Keratinocyte (primary cell): Measurements from ENCODE around the gene FAP. TPM values are rescaled to one million over a fixed set of nuclear protein-coding genes. Genes with fewer than 3 reads are reported as not detected.

ENCODE experiments used
- DNase-seq: peaks from one replicate; pipeline ENCODE4 v3.0.0-alpha.2; 2011; ENCODE audit warnings: low read depth, missing footprints, low spot score
- FAIRE-seq: peaks from 2 replicates; lab custom pipeline; 2011; peaks lifted over from hg19 to GRCh38; lab: Jason Lieb, UNC
- H2AFZ ChIP-seq: 2 replicates; pipeline ENCODE4 v1.6.0; 2012; ENCODE audit warnings: low read length, control low read depth, inconsistent platforms; ENCODE audit not compliant: control insufficient read depth
- H3K27ac ChIP-seq: 2 replicates; pipeline ENCODE4 v1.5.1; 2011; ENCODE audit warnings: low read length; ENCODE audit not compliant: control insufficient read depth, insufficient read depth
- H3K27me3 ChIP-seq: 3 replicates; pipeline ENCODE4 v1.6.0; 2011; ENCODE audit warnings: low read length; ENCODE audit not compliant: control insufficient read depth, insufficient read depth; ENCODE audit errors: extremely low read depth
- H3K36me3 ChIP-seq, 2 experiments: 2 replicates in 1 of 2; 3 replicates in 1 of 2; pipeline ENCODE4 v1.5.1; 2011; ENCODE audit warnings: low read length in 2 of 2, mild to moderate bottlenecking in 1 of 2; ENCODE audit not compliant: control insufficient read depth in 2 of 2, insufficient read depth in 2 of 2; ENCODE audit errors: extremely low read depth in 1 of 2
- H3K4me1 ChIP-seq: 3 replicates; pipeline ENCODE4 v1.5.1; 2011; ENCODE audit warnings: low read length; ENCODE audit not compliant: control insufficient read depth, insufficient read depth; ENCODE audit errors: extremely low read depth
- H3K4me2 ChIP-seq: 3 replicates; pipeline ENCODE4 v1.6.0; 2011; ENCODE audit warnings: low read depth, low read length; ENCODE audit not compliant: control insufficient read depth, insufficient read depth; ENCODE audit errors: extremely low read depth
- H3K4me3 ChIP-seq, 3 experiments: fragments of 200-600 bp in 1 of 3; sonication (generic) in 1 of 3; 2 replicates in 2 of 3; 3 replicates in 1 of 3; pipeline ENCODE4 v1.5.1; 2011 to 2016; ENCODE audit warnings: low read length in 3 of 3, mild to moderate bottlenecking in 3 of 3, control low read depth in 2 of 3, inconsistent platforms in 1 of 3, low read depth in 1 of 3, mixed read lengths in 1 of 3, mixed run types in 1 of 3, moderate library complexity in 1 of 3; ENCODE audit not compliant: control insufficient read depth in 2 of 3, insufficient read depth in 2 of 3; ENCODE audit errors: extremely low read depth in 1 of 3
- H3K79me2 ChIP-seq: 2 replicates; pipeline ENCODE4 v1.6.0; 2012; ENCODE audit warnings: low read length; ENCODE audit not compliant: control insufficient read depth, insufficient read depth
- H3K9ac ChIP-seq: 3 replicates; pipeline ENCODE4 v1.6.0; 2011; ENCODE audit warnings: low read length; ENCODE audit not compliant: control insufficient read depth, insufficient read depth; ENCODE audit errors: extremely low read depth
- H3K9me1 ChIP-seq: 3 replicates; pipeline ENCODE4 v1.6.0; 2011; ENCODE audit warnings: low read length; ENCODE audit not compliant: control insufficient read depth, insufficient read depth; ENCODE audit errors: extremely low read depth
- H3K9me3 ChIP-seq: 2 replicates; pipeline ENCODE4 v1.5.1; 2012; ENCODE audit warnings: low read depth, low read length; ENCODE audit not compliant: control insufficient read depth
- H4K20me1 ChIP-seq: 3 replicates; pipeline ENCODE4 v1.6.0; 2011; ENCODE audit warnings: low read length; ENCODE audit not compliant: control insufficient read depth, insufficient read depth; ENCODE audit errors: extremely low read depth
- CTCF ChIP-seq, 3 experiments: IDR thresholded peaks in 1 of 3; conservative IDR thresholded peaks in 1 of 3; optimal IDR thresholded peaks in 1 of 3; 2 replicates in 2 of 3; 3 replicates in 1 of 3; pipeline versions ENCODE3 to v1.5.1; 2011; ENCODE audit warnings: low read length in 3 of 3, mild to moderate bottlenecking in 3 of 3, moderate library complexity in 2 of 3, control low read depth in 1 of 3, inconsistent platforms in 1 of 3; ENCODE audit not compliant: insufficient read depth in 2 of 3; ENCODE audit errors: extremely low read depth in 1 of 3
- EZH2 ChIP-seq: IDR thresholded peaks from one replicate; pipeline ENCODE4 v1.6.1; 2012; ENCODE audit warnings: inconsistent platforms, mild to moderate bottlenecking, low read length, moderate library complexity
- dilution Hi-C: fragments of 300-500 bp; cut with MboI; formaldehyde crosslinking; loops from one replicate; pipeline ENCODE4 v1.7.0; 2020; ENCODE audit warnings: low sequenced_read_pairs; ENCODE audit not compliant: extremely low pct_ligation_motif_present
- polyA plus RNA-seq, 5 experiments: library from polyadenylated mRNA; depleted of rRNA in 3 of 5; stranded (reverse) in 3 of 5; stranded (forward) in 1 of 5; unstranded in 1 of 5; fragments of >200 nt; gene quantifications; 1 replicate in 1 of 5; 2 replicates in 3 of 5; 3 replicates in 1 of 5; pipeline versions ENCODE4 v1.2.1 to v1.2.3, GENCODE V29; 2011 to 2012; ENCODE audit warnings: missing spikeins in 2 of 5, low read depth in 1 of 5, low replicate concordance in 1 of 5

The FAP gene
- polyA plus RNA-seq, 1 donor (not counting 4 experiments of a cell fraction or from before 2014, with no cell fraction given) = 8.5 TPM

DNA sequence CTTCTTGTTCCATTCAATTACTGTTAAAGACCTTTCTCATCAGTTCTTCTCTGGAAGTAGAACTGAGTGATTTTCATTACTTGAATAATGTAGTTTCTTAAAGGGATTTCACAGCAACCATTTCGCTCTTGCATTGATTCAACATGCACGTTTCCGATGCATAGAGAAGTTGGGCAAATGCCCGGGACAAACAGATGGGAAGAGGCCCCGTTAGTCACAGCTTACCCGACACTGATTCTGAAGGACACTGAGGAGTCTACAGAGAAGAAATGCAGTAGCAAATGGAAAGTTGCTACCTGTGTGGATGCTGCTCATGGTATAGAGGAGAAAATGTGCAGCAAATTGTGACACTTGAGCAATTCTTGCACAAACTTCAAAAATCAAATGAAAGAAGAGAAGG, 58.9 kb downstream of the FAP start:
- no peak overlapping the region for H3K9ac ChIP-seq
- no peak overlapping the region for H2AFZ ChIP-seq
- TF ChIP-seq CTCF (optimal IDR thresholded peaks at IDR 0.05 in 1 of 3, IDR thresholded peaks at IDR 0.05 in 1 of 3, conservative IDR thresholded peaks at IDR 0.05 in 1 of 3; ENCODE audit: extremely low read depth in 1 of 3, insufficient read depth in 2 of 3, low read length in 3 of 3) (no peak), EZH2 (no peak)
- no peak for FAIRE-seq
- dilution Hi-C loops = no loop called here
- no peaks in the 10 kb centered on the region for H3K79me2 ChIP-seq
- no peak for DNase-seq
- H3K4me1 ChIP-seq = no peaks in the 10 kb centered on the region
- H3K27ac ChIP-seq = no peak overlapping the region
- no peaks in the 10 kb centered on the region for H3K27me3 ChIP-seq
- H3K4me2 ChIP-seq = no peak overlapping the region
- no peaks in the 10 kb centered on the region for H3K9me1 ChIP-seq
- H3K9me3 ChIP-seq = no peaks in the 10 kb centered on the region
- peaks cover 0 to 2% of the 10 kb centered on the region in 2 experiments for H3K36me3 ChIP-seq
- no peaks in the 10 kb centered on the region for H4K20me1 ChIP-seq
- H3K4me3 ChIP-seq = no peak overlapping the region

GRCh38 chr2:162182395-162182794, 60.9 kb downstream of the FAP start:
- H3K27me3 ChIP-seq = no peaks in the 10 kb centered on the region
- H3K36me3 ChIP-seq = peaks cover 0 to 2% of the 10 kb centered on the region in 2 experiments
- no peaks in the 10 kb centered on the region for H4K20me1 ChIP-seq
- TF ChIP-seq EZH2 = no peak
- TF ChIP-seq CTCF (optimal IDR thresholded peaks at IDR 0.05 in 1 of 3, IDR thresholded peaks at IDR 0.05 in 1 of 3, conservative IDR thresholded peaks at IDR 0.05 in 1 of 3; ENCODE audit: extremely low read depth in 1 of 3, insufficient read depth in 2 of 3, low read length in 3 of 3) = no peak
- no peaks in the 10 kb centered on the region for H3K4me1 ChIP-seq
- H3K79me2 ChIP-seq = no peaks in the 10 kb centered on the region
- DNase-seq = no peak
- H3K9ac ChIP-seq = no peak overlapping the region
- dilution Hi-C loops = no loop called here
- no peak overlapping the region for H3K4me3 ChIP-seq
- no peak for FAIRE-seq
- H3K9me3 ChIP-seq = no peaks in the 10 kb centered on the region
- no peaks in the 10 kb centered on the region for H3K9me1 ChIP-seq
- H3K4me2 ChIP-seq = no peak overlapping the region
- no peak overlapping the region for H3K27ac ChIP-seq
- no peak overlapping the region for H2AFZ ChIP-seq
